ENCODE results near the gene MYG1.

DNA sequence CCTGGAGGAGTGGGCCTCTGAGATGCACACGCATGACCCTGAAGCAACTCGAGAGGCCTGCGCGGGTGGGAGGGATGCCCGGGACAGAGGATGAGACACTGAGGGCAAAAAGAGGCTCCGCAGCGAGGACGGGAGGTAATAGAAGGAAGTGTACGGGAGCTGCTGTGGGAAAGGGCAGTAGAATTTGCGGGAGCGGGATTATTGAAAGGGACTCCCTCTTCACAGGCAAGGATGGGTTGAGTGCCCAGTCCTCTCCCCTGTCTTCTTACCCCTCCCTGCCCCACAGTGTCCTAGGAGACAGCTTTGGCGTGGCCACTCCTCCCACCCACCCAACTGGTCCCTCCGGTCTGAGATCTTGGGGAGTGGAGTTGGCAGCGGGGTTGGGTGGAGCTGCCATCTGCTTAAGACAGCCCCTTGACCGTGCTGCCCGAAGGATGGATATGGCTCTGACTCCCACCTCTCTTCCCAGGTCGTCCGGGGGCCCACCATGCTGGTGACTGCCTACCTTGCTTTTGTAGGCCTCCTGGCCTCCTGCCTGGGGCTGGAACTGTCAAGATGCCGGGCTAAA lies 47.1 kb upstream of the MYG1 start:
- TF ChIP-seq, protein P1, sequence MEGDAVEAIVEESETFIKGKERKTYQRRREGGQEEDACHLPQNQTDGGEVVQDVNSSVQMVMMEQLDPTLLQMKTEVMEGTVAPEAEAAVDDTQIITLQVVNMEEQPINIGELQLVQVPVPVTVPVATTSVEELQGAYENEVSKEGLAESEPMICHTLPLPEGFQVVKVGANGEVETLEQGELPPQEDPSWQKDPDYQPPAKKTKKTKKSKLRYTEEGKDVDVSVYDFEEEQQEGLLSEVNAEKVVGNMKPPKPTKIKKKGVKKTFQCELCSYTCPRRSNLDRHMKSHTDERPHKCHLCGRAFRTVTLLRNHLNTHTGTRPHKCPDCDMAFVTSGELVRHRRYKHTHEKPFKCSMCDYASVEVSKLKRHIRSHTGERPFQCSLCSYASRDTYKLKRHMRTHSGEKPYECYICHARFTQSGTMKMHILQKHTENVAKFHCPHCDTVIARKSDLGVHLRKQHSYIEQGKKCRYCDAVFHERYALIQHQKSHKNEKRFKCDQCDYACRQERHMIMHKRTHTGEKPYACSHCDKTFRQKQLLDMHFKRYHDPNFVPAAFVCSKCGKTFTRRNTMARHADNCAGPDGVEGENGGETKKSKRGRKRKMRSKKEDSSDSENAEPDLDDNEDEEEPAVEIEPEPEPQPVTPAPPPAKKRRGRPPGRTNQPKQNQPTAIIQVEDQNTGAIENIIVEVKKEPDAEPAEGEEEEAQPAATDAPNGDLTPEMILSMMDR (IDR thresholded peaks at IDR 0.05; ENCODE audit: low read depth, low read length), result no peak
- TF ChIP-seq POLR2A (IDR thresholded peaks at IDR 0.05; ENCODE audit: extremely low read depth, insufficient read length), result no peak
- TF ChIP-seq, protein P2, sequence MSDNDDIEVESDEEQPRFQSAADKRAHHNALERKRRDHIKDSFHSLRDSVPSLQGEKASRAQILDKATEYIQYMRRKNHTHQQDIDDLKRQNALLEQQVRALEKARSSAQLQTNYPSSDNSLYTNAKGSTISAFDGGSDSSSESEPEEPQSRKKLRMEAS (IDR thresholded peaks at IDR 0.05; ENCODE audit: low read depth, low read length), result no peak
- no peak for TF ChIP-seq MYC (IDR thresholded peaks at IDR 0.05; ENCODE audit: low read depth, low read length)

All from NB4 (cell line).